Measurements from ENCODE around the gene SLC24A4.
A peak's percentile ranks its signal among the peaks of the same experiment; 100 is the strongest.

The SLC24A4 gene

DNA sequence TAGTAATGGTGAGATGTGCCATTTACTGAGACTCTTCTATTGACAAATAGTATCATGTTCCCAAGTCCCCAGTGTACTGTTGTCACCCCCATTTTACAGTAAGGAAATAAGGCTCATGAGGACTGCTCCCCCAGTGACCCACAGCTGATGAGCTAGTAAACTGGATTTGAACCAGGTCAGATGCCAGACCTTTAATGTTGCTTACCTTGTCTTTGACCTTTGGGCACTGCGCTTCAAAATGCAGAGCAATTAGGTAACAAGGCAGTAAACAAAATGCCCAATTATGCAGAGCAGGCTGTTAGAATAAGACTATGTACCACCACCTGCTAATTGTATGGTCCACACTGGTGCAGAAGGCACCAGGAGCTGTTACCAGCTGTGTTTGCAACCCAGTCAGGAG, 152.1 kb downstream of the SLC24A4 start:
- no peak overlapping the region for H3K4me3 ChIP-seq (ENCODE audit: control insufficient read depth, low read depth, low read length)
- TF ChIP-seq, protein P1, sequence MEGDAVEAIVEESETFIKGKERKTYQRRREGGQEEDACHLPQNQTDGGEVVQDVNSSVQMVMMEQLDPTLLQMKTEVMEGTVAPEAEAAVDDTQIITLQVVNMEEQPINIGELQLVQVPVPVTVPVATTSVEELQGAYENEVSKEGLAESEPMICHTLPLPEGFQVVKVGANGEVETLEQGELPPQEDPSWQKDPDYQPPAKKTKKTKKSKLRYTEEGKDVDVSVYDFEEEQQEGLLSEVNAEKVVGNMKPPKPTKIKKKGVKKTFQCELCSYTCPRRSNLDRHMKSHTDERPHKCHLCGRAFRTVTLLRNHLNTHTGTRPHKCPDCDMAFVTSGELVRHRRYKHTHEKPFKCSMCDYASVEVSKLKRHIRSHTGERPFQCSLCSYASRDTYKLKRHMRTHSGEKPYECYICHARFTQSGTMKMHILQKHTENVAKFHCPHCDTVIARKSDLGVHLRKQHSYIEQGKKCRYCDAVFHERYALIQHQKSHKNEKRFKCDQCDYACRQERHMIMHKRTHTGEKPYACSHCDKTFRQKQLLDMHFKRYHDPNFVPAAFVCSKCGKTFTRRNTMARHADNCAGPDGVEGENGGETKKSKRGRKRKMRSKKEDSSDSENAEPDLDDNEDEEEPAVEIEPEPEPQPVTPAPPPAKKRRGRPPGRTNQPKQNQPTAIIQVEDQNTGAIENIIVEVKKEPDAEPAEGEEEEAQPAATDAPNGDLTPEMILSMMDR (IDR thresholded peaks at IDR 0.05; ENCODE audit: control insufficient read depth, insufficient read depth, low read depth, low read length, missing control alignments), result no peak
- no peak for DNase-seq (ENCODE audit: low read depth)

DNA sequence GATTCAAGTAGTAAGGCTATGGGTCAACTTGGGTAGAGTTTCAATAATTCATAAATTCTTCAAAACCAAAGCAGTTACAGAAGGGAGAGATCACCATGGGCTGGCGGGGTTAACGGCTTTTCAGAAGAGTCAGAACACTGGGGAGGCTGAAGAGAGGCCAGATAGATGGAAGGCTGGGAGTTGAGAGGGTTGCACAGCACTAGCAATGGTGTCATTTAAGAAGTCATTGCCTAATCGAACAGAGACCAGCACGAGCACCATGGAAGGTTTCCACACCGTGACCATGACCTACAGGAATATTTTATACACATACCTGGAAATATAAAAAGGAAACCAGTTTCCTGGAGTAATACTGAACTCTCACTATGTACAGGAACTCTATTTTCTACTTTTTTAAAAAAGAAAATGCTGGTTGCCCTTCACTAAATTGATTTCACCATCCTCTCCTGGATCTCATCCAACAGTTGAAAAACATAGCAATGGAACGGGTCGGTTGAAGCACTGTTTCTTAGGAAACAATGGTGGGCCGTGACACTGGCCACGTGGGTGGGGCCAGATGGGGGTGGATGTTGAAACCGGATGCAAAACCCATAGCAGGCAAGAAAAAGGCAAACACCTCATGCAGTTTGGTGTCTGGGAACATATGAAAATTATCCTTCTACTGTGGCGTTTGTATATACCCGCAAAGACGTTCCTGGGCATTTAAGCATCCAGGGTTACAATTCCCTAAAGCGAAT, 152.7 kb downstream of the SLC24A4 start:
- TF ChIP-seq, protein P1 (IDR thresholded peaks at IDR 0.05; ENCODE audit: control insufficient read depth, insufficient read depth, low read depth, low read length, missing control alignments), result no peak
- no peak overlapping the region for H3K4me3 ChIP-seq (ENCODE audit: control insufficient read depth, low read depth, low read length)
- DNase-seq (ENCODE audit: low read depth), result no peak

DNA sequence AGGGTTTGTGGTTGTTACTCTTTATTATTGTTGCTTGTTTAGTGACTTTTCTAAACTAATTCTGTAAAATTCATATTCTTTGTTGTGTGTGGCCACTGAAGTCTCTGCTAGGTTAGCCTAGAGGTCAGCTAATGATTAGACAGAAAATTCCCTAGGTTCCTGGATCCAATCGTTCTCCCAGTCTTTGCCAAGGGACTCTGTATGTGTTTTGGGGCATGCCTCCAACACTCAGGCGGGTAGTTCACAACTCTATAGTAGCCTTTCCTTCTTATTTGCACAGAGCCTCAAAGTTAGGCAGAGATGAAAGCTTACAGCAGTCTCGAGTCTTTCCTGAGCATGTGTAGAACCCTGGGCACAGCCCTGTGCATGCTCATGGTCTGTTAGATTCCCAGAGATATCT, 157.9 kb downstream of the SLC24A4 start:
- no peak overlapping the region for H3K4me3 ChIP-seq (ENCODE audit: control insufficient read depth, low read depth, low read length)
- TF ChIP-seq, protein P1 (IDR thresholded peaks at IDR 0.05; ENCODE audit: control insufficient read depth, insufficient read depth, low read depth, low read length, missing control alignments), result no peak
- DNase-seq (ENCODE audit: low read depth), result no peak

DNA sequence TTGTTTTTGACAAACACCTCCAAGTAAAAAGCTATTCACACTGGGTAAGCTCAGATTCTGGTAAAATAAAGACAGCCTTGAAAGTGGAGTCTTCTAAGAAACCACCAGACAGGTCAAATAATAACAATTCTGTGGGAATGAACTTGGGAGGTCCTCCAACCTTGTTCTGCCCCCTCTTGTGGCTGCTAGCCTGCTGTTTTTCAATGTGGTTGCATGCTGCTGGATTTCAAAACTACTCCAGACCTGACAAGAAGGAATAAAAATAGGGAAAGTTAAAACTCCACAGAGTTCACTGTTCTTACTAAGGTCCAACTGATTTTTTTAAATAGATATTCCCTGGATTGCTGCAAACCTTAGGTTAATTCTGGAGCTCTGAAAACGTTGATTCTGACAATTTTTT, 158.4 kb downstream of the SLC24A4 start:
- H3K4me3 ChIP-seq (ENCODE audit: control insufficient read depth, low read depth, low read length), result no peak overlapping the region
- DNase-seq (ENCODE audit: low read depth), result no peak
- TF ChIP-seq, protein P1 (IDR thresholded peaks at IDR 0.05; ENCODE audit: control insufficient read depth, insufficient read depth, low read depth, low read length, missing control alignments), result peak; percentile 42

DNA sequence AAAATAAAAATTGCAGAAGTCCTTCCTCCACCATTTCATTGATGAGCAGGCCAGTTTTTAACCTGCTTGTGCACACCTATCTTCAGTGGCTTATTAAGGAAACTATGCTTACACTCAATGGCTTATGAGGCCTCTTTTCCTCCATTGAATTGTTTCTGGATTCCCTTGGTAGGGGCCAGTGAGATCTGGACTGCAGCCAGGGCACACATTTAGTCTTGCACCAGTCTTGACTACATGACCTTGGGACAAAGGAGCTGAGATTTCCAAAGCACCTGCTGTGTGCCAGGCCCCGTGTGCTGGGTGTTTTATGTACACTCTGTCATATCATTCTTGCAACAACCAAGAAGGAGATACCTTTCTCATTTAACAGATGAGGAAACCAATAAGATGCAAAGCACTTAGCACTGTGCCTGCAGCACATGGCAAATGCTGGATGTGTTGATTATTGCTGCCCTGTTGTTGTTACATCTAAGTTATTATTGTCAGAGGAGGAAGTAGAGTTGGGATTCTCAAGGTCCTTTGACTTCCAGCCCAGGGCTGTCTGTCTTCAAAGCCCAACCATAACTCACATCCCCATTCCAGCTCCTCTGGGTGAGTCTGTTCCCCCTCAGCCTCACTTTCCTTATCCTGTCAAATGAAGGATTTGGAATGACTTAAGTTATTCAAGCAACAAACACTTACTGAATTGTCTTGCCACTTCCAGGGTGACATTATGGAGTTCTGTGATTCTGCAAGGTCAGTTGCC, 159.0 kb downstream of the SLC24A4 start:
- no peak overlapping the region for H3K4me3 ChIP-seq (ENCODE audit: control insufficient read depth, low read depth, low read length)
- no peak for DNase-seq (ENCODE audit: low read depth)
- TF ChIP-seq, protein P1 (IDR thresholded peaks at IDR 0.05; ENCODE audit: control insufficient read depth, insufficient read depth, low read depth, low read length, missing control alignments), result no peak

DNA sequence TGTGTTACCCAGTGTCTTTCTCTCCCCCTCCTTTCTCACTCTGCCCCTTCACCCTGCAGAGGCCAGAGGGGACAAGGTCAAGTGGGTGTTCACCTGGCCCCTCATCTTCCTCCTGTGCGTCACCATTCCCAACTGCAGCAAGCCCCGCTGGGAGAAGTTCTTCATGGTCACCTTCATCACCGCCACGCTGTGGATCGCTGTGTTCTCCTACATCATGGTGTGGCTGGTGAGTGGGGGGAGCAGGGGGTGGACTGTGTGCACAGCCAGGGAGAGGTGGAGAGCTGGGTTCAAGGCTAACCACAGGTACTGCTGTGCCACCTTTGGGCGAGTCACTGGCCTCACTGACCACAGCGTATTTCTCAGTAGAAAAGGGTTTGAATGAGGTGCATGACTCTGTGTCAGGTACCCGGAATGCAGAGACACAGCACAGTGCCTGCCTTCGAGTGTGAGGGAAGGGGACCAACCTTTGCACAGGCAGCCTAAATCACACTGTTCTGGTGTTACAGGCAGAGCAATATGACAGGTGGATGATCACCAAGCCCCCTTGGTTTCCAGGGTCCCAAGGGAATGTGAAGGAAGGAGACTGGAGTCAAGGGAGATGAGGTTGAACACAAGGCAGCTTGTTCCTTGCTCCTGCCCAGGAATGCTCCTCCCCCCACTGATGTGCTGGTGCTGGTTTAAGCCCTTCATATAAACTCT, 159.8 kb downstream of the SLC24A4 start:
- H3K4me3 ChIP-seq (ENCODE audit: control insufficient read depth, low read depth, low read length), result no peak overlapping the region
- no peak for DNase-seq (ENCODE audit: low read depth)
- TF ChIP-seq, protein P1 (IDR thresholded peaks at IDR 0.05; ENCODE audit: control insufficient read depth, insufficient read depth, low read depth, low read length, missing control alignments), result no peak
